Activated CD4-positive, CD25-positive, alpha-beta regulatory T cell treated with anti-CD3 and anti-CD28 coated beads, Interleukin-2, amount 50 U/mL, for 16 hours (primary cell): ENCODE data around the gene CLUH.

Experiments used
- DNase-seq: peaks from one replicate; pipeline ENCODE4 v3.0.0-alpha.2; 2020; ENCODE audit warnings: low read depth, low spot score

The CLUH gene

DNA sequence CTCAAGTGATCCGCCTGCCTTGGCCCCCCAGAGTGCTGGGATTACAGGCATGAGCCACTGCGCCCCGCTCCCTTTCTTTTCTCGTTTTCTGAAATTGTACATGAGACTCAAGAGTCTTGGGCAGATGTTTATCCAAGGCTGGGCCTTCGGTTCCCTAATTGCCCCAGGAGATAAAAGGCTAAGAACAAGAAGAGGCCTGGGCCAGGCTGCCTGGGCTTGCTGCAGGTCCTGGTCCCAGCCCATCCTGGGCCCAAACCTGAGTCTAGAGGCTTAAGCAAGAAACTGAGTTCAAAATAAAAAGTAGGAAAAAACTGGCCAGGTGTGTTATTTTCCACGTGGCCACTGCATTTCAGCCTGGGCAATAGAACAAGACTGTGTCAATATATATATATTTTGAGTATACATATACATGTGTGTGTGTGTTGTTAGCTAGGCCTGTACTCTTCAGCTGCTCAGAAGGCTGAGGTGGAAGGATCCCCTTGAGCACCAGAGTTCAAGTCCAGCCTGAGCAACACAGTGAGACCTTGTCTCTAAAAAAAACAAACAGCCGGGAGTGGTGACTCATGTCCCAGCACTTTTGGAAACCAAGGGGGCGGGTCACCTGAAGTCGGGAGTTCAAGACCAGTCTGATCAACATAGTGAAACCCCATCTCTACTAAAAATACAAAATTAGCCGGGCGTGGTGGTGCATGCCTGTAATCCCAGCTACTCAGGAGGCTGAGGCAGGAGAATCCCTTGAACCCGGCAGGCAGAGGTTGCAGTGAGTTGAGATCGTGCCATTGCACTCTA is 6.8 kb upstream of the CLUH start:
- no peak for DNase-seq

DNA sequence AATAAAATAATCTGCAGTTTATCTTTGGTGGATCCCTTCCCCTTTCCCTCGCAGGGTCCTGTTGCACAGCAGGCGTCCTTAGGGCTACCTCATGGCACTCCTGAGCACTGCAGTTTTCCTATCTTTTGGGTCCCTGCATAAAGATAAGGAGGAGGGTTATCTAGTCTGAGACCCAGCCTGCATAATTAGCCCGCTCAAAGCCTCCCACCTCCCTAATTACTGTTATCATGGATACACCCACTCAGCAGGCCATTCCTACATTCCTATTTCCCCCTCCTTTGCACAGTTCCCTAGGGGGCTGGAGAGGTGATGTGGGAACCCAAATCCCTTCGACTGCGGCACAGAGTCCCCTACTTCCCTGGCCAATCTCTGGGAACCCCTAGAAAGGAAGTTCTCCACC is 5.1 kb upstream of the CLUH start:
- no peak for DNase-seq

GRCh38 chr17:2713881-2714280 is 2.3 kb upstream of the CLUH start:
- no peak for DNase-seq

- DNase-seq = no peak
These were observed 908 bp upstream of the CLUH start for GRCh38 chr17:2712300-2713043.

DNA sequence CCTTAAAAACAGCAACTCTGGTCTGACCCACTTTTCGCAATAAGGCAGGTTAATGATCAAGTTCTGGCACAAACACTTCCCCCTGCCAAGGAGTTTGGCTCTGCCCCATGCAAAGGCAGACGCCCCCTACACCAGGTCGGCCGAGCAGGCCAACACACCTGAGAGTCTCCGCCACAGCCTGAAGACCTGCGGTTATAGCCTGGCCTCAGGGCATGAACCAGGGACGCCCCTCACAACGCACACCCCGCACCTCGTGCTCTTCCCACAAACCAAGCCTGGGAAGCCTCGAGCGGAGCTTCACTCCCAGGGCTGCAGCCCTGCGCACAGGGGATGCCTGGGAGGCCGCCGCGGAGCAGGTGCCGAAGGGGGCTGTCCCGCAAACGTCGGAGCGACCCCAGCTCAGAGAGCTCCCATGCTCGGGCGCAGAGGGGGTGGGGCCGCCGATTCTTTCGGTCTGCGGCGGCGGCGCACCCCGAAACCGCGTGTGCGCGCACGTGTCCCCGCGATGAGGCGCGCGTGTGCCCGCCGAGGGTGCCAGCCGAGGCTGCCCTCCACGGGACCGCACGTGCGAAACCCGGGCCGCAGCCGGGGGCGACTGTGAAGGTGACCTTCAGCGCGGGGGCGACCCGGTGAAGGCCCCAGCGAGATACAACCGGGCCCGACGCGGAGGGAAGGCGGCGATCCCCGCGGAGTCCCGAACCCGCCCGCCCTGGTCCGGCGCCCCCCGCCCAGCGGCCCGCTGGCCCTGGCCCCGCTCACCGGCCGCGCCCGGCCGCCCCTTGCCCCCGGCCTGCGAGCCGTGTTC is 559 bp downstream of the CLUH start:
- DNase-seq = no peak

- DNase-seq = no peak
These were observed 1.3 kb downstream of the CLUH start for GRCh38 chr17:2710071-2710802.

GRCh38 chr17:2709183-2709661 is 2.3 kb downstream of the CLUH start:
- DNase-seq = no peak

GRCh38 chr17:2708585-2709182 is 2.9 kb downstream of the CLUH start:
- no peak for DNase-seq

DNA sequence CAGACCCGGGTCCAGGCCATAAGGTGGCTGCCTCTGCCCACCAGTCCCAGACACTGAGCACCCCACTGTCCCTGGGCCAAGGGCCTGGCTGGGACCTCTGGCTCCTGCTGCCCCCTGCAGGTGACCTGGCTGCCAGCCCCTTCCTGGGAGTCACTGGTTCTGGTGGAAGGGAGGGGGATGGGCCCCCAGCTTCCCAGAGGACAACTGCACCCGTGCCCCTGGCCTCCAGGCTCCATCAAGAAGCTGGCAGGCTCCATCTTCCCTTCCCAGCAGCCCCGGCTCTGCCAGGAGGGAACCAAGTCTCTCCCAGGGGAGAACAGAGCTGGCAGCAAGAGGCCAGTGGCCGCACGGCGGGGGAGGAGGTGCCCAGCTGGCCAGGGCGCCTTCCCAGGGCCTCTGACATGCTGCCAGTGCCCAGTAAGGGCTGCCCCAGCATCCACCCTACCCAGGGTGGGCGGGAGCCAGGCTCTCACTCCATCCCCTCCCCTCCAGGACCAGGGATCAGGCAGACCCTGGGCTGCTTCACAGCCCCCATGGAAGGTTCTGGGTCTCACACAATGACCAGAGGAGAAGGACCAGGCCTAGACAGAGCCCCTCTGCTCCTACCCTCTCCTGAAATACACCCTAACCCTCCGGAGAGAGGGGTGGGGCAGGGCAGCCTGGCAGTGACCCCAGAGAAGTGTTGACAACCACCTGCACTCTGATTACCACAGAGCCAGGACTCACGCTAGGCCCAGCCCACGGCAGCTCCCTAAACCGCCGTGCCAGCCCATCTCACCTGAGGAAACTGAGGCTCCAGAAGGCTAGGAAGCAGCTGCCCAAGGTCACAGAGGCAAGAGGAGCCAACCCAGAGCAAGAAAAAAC is 3.6 kb downstream of the CLUH start:
- no peak for DNase-seq

DNA sequence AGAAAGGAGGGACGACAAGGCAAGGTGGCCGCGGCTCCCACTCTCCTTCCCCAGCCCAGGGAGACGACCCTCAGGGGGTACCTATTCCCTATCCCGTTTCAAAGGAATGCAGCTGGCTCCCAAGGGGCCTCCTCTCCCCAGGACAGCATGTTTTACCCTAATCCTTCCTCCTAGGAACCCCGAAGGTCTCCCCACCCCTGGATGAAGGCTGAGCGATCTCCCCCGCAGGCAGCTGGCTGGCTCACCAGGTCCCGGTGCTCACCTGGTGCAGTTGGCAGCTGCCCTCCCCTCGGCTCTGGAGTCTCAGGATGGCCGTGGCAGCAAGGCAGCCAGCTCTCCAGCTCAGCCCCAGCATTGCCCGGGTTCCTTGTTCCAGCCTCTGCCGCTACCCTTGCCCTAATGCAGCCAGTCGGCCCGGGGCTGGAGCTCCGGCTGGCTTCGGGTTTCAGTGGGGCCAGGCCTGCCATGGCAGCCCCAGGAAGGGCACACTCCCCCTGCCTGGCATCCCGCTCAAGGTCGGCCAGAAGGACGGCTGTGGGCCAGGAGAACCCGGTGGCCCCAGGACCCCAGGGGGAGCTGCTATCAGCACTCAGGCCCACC is 4.6 kb downstream of the CLUH start:
- no peak for DNase-seq

DNA sequence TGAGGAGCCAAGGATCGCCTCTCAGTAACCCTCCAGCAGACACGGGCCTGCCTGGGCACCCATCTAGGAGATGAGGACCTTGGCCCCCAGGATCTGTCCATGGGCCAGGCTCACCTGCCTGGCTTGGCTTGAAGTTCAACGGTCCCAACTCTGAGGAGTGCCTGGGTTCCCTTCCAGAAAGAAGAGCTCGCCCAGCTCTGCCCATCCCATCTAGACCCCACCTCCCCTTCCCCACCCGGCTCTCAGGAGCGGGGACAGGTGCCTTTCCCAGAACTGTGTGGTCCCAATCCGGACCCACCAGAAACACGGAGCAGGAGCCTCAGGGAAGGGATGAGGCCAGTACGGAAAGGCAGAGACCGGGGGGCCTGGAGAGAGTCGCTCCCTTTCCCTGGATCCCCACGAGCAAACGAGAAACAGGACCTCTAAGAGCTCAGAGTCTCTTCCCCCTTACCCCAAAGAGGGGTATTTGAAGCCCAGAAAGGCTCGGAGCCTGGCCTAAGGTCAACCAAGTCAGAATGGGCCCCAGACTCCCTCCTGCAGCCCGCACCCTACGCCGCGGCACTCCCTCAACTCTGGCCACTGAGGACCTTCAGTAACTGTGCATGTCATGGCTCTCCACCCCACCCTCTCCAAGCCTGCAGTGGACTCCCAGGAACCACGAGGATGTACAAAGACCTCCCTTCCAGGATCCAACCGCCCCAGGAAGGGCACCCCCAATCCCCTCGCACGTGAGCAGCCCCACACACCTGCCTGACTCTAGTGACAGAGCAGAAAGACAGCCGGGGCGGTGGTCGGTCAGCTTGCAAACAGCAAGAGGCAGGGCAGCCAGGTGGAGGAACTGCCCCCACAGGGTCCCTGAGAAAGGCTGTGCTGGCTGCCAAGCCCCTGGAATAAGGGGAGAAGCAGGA is 5.4 kb downstream of the CLUH start:
- no peak for DNase-seq

- no peak for DNase-seq
These were observed 6.3 kb downstream of the CLUH start for GRCh38 chr17:2705263-2705662.

- no peak for DNase-seq
These were observed 6.7 kb downstream of the CLUH start for GRCh38 chr17:2704890-2705248.

DNA sequence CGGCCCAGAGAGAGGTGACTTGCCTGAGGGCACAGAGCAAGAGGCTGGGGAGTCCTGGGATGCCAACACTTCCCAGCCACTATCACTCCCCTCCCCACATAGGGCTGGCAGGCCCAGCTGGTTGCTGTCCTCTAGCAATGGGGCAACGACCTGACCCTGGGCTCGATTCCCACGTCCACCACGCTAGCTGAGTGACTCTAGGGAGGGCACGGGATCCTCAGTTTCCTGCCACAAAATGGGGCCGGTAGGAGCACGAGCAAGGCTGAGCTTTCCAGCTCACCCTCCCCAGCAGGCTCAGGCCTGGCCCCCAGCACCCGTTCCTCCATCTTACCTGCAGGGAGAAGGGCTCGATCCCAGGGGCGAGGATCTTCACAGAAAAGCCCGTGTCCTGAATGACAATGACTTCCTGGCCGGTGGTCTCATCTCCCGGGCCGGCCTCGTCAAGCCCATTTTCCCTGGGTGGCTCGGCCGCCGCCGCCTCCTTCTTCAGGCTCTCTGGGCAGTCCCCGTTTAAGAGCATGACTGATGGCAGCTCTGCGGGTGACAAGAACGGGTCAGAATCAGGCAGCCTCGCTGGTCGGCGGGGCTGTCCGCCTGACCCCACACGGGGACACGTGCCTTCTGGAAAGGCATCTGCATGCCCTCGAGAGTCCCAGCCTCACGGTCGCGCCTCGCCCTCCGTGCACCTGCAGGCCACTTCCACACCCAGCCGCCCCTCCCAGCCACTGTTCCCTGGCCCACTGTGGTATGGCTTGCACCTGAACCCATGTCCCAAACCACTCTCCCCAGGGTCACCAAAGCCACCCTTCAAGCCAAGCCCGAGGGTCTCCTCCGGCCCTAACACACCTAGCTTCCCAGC is 7.3 kb downstream of the CLUH start:
- DNase-seq = no peak

- DNase-seq = no peak
These were observed 8.0 kb downstream of the CLUH start for GRCh38 chr17:2703606-2704005.

DNA sequence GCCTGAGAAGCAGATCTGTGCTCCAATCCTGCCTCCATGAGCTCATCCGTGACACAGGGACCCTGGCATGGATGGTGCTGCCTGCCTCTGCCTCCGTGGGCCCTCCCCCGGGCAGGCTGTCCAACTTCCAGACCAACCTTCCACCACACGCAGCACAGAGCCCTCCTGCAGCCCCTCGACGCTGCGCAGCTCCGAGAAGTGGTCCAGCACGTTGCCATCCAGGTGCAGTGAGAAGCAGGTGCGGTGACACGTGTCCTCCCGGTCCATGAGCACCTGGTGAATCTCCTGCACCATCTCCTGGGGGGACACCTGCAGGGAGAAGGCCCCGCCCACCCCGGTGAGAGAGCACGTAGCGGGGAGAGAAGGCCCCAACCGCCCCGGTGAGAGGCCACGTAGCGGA is 8.4 kb downstream of the CLUH start:
- no peak for DNase-seq

GRCh38 chr17:2701996-2702741 is 9.4 kb downstream of the CLUH start:
- no peak for DNase-seq
